ENCODE results near the gene UXT. TPM values are rescaled to one million over a fixed set of nuclear protein-coding genes. Genes with fewer than 3 reads are reported as not detected.

Gene UXT
- total and polyA plus RNA-seq, 2 of the 13 experiments (the other 11 are each of a cell fraction or from before 2014, with no cell fraction given): 107 to 123 TPM

DNA sequence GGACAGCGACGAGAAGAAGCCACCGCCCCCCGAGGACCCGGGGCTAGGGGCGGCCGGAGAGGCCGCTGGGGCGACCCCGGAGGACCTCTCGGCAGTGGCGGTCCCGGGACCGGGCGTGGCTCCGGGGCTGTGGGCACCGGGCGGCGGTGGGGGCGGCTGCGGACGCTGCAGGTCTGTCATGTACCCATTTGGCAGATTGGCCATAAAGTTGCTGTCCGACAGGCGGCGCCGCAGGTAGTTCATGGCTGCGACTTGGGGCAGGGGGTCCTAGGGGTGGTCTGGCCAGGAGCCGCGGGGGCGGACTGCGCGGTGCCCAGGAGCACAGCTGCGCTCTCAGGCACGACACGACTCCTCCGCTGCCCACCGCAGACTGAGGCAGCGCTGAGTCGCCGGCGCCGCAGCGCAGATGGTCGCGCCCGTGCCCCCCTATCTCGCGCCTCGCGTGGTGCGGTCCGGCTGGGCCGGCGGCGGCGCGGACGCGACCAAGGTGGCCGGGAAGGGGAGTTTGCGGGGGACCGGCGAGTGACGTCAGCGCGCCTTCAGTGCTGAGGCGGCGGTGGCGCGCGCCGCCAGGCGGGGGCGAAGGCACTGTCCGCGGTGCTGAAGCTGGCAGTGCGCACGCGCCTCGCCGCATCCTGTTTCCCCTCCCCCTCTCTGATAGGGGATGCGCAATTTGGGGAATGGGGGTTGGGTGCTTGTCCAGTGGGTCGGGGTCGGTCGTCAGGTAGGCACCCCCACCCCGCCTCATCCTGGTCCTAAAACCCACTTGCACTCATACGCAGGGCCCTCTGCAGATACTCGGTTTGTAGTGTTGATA is 39.3 kb downstream of the UXT start, which contains the start of gene SYN1 (continued):
- TF ChIP-seq ZNF230 (CRISPR knock-in tag; IDR thresholded peaks at IDR 0.05): no peak
- TF ChIP-seq NFYC (CRISPR knock-in tag; IDR thresholded peaks at IDR 0.05): no peak
- 0 out of 2 replicates have a peak, but pooled peaks have one; percentile 35 for TF ChIP-seq MED13 (CRISPR knock-in tag; IDR thresholded peaks at IDR 0.05)
- TF ChIP-seq RBM39 (IDR thresholded peaks at IDR 0.05; ENCODE audit: low read depth, low read length, poor library complexity, severe bottlenecking): no peak
- TF ChIP-seq ZNF570 (CRISPR knock-in tag; IDR thresholded peaks at IDR 0.05; ENCODE audit: borderline replicate concordance): no peak
- no peak for TF ChIP-seq ISX (CRISPR knock-in tag; conservative IDR thresholded peaks at IDR 0.05)
- TF ChIP-seq TBX3 (IDR thresholded peaks at IDR 0.05; ENCODE audit: borderline replicate concordance): peak; percentile 42; the same call in 1 of the 2 replicates
- no peak for TF ChIP-seq DNMT3B (CRISPR knock-in tag; conservative IDR thresholded peaks at IDR 0.05)
- TF ChIP-seq ZNF274 (CRISPR knock-in tag; IDR thresholded peaks at IDR 0.05): 0 out of 2 replicates have a peak, but pooled peaks have one; percentile 48
- no peak for TF ChIP-seq RELA (CRISPR knock-in tag; IDR thresholded peaks at IDR 0.05)
- TF ChIP-seq MTF1 (CRISPR knock-in tag; IDR thresholded peaks at IDR 0.05): no peak
- no peak for TF ChIP-seq SMAD1 (CRISPR knock-in tag; IDR thresholded peaks at IDR 0.05; ENCODE audit: borderline replicate concordance, low read depth)
- no peak for TF ChIP-seq GFI1 (CRISPR knock-in tag; IDR thresholded peaks at IDR 0.05; ENCODE audit: borderline replicate concordance)
- no peak for TF ChIP-seq KDM3A (CRISPR knock-in tag; IDR thresholded peaks at IDR 0.05; ENCODE audit: low read depth)
- peak; percentile 47; the same call in 1 of the 2 replicates for TF ChIP-seq JUN (CRISPR knock-in tag; IDR thresholded peaks at IDR 0.05)
- TF ChIP-seq FOXJ3 (CRISPR knock-in tag; IDR thresholded peaks at IDR 0.05; ENCODE audit: borderline replicate concordance): no peak
- no peak for TF ChIP-seq TP53 (CRISPR knock-in tag; conservative IDR thresholded peaks at IDR 0.05)
- TF ChIP-seq TBL1XR1 (IDR thresholded peaks at IDR 0.05; ENCODE audit: borderline replicate concordance, low read length, partially characterized antibody): no peak
- TF ChIP-seq, protein P1, sequence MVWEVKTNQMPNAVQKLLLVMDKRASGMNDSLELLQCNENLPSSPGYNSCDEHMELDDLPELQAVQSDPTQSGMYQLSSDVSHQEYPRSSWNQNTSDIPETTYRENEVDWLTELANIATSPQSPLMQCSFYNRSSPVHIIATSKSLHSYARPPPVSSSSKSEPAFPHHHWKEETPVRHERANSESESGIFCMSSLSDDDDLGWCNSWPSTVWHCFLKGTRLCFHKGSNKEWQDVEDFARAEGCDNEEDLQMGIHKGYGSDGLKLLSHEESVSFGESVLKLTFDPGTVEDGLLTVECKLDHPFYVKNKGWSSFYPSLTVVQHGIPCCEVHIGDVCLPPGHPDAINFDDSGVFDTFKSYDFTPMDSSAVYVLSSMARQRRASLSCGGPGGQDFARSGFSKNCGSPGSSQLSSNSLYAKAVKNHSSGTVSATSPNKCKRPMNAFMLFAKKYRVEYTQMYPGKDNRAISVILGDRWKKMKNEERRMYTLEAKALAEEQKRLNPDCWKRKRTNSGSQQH (CRISPR knock-in tag; IDR thresholded peaks at IDR 0.05; ENCODE audit: low read depth): no peak
- TF ChIP-seq, protein P2, sequence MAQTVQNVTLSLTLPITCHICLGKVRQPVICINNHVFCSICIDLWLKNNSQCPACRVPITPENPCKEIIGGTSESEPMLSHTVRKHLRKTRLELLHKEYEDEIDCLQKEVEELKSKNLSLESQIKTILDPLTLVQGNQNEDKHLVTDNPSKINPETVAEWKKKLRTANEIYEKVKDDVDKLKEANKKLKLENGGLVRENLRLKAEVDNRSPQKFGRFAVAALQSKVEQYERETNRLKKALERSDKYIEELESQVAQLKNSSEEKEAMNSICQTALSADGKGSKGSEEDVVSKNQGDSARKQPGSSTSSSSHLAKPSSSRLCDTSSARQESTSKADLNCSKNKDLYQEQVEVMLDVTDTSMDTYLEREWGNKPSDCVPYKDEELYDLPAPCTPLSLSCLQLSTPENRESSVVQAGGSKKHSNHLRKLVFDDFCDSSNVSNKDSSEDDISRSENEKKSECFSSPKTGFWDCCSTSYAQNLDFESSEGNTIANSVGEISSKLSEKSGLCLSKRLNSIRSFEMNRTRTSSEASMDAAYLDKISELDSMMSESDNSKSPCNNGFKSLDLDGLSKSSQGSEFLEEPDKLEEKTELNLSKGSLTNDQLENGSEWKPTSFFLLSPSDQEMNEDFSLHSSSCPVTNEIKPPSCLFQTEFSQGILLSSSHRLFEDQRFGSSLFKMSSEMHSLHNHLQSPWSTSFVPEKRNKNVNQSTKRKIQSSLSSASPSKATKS (CRISPR knock-in tag; IDR thresholded peaks at IDR 0.05): no peak
- TF ChIP-seq MATR3 (CRISPR knock-in tag; IDR thresholded peaks at IDR 0.05): no peak
- peak; percentile 57; the same call in 1 of the 2 replicates for TF ChIP-seq ZNF749 (CRISPR knock-in tag; IDR thresholded peaks at IDR 0.05; ENCODE audit: borderline replicate concordance)
- no peak for TF ChIP-seq PITX1 (CRISPR knock-in tag; IDR thresholded peaks at IDR 0.05)
- no peak for TF ChIP-seq PRMT3 (CRISPR knock-in tag; IDR thresholded peaks at IDR 0.05; ENCODE audit: borderline replicate concordance, low read depth)
- TF ChIP-seq U2AF2 (IDR thresholded peaks at IDR 0.05; ENCODE audit: low read depth, low read length): no peak
- TF ChIP-seq SKI (IDR thresholded peaks at IDR 0.05; ENCODE audit: partially characterized antibody): peak; percentile 24
- 0 out of 2 replicates have a peak, but pooled peaks have one; percentile 47 for TF ChIP-seq ETV6 (CRISPR knock-in tag; conservative IDR thresholded peaks at IDR 0.05)
- 0 out of 2 replicates have a peak, but pooled peaks have one; percentile 48 for TF ChIP-seq KMT2B (CRISPR knock-in tag; IDR thresholded peaks at IDR 0.05)
- TF ChIP-seq ZNF138 (CRISPR knock-in tag; IDR thresholded peaks at IDR 0.05; ENCODE audit: low read depth): no peak
